ENCODE results near the gene TRDN.

TRDN gene

DNA sequence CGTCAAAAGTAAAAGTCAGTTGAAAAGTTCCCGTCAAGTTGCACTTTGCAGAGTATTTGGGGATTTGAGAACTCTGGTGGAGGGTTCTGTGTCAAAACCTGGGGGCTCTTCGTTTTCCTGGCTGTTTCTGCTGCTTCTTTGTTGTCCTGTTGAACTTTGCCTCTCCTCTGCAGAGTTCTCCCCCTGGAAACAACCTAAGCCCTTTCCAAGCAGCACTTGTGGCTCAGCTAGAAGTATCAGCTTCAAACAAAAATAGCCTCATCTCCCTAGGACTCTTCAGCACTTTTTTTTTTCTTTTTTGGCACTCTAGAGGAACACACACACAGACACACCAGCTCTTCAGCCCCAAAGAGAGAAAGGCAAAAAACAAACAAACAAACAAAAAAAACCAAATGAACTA is at the start of gene TRDN:
TSS of gene TRDN (minus strand) at position 169 of the 400 bp plus-strand sequence. CDS start 175 bp downstream, outside the sequence.
- DNase-seq, result no peak

- DNase-seq, result no peak
Observed at GRCh38 chr6:123681957-123682462, 45.3 kb upstream of the TRDN start.

GRCh38 chr6:123677897-123678296 is 41.1 kb upstream of the TRDN start:
- no peak for DNase-seq

DNA sequence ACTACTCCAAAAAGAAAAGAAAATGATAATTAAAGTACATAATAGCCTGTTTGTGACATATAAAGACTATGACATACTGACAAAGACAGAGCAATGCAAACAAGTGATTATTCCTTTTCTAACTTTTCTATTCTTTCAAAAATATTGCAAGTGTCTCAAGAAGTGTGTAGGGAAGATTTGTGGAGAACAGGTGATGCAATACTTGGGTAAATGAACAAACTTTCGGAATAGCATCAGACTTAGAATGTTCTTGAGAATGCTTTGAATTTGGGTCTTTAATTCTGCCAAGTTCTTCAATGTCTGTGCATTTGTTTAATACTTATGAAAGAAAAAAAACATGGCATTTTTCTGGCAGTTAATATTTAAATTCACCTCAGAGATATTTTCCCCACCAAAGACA is 40.0 kb upstream of the TRDN start:
- DNase-seq, result no peak

DNA sequence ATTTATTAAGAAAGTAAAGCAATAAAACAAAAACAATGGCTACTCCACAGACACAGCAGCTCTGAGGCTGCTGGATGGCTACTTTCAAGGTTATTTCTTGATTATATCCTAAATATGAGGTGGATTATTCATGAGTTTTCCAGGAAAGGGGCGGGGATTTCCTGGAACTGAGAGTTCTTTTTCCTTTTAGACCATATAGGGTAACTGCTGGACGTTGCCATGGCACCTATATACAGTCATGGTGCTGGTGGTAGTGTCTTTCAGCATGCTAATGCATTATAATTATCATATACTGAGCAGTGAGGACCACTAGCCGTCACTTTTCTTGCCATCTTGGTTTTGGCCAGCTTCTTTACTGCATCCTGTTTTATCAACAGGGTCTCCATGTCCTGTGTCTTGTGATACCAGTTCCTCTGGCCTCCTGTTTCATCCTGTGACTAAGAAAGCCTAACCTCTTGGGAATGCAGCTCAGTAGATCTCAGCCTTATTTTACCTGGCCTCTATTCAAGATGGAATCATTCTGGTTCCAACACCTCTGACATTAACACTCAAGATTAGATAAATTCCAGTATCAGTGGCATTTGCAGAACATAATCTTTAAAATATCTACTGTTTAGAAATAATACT is 32.3 kb upstream of the TRDN start:
- DNase-seq, result peak; percentile 8

DNA sequence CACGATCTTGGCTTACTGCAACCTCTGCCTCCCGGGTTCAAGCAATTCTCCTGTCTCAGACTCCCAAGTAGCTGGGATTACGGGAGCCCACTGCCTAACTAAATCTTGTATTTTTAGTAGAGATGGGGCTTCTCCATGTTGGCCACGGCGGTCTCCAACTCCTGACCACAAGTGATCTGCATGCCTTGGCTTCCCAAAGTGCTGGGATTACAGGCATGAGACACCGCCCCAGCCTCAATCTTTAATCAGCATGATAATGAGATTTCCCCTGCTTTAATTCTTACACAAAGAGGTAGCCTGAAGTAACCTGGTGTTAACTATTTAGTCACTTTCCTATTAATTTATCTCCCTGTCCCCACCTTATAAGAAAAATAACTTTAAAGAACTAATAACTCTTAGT is 31.3 kb upstream of the TRDN start:
- DNase-seq, result no peak

- no peak for DNase-seq
Observed at GRCh38 chr6:123663436-123663835, 26.7 kb upstream of the TRDN start.

- no peak for DNase-seq
Observed at GRCh38 chr6:123662757-123663156, 26.0 kb upstream of the TRDN start.

DNA sequence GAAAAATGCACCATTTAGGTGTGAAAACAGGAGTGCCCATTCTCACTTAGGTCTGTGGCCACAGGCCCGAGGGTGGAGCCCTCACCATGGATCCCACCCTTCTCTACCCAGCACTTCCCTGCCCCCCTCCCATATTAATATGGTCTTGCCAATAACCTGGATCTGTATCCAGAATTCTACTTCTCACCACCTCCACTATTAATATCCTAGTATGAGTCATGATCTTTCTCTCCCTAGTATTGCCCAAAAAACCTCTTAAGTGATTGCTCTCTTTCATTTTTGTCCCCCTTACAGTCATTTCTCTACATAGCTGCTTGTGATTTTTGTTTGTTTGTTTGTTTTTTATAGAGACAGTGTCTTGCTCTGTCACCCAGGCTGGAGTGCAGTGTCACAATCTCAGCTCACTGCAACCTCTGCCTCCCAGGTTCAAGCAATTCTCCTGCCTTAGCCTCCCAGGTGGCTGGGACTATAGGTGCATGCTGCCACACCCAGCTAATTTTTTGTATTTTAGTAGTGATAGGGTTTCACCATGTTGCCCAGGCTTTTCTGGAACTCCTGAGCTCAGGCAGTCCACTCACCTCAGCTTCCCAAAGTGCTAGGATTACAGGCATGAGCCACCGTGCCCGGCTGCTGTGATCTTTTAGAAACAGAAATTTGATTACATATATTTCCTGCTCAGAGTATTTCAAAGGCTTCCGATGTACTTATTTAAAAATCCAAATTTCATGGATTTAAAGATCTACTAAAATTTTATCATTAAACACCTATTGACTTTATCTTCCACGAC is 24.5 kb upstream of the TRDN start:
- no peak for DNase-seq

DNA sequence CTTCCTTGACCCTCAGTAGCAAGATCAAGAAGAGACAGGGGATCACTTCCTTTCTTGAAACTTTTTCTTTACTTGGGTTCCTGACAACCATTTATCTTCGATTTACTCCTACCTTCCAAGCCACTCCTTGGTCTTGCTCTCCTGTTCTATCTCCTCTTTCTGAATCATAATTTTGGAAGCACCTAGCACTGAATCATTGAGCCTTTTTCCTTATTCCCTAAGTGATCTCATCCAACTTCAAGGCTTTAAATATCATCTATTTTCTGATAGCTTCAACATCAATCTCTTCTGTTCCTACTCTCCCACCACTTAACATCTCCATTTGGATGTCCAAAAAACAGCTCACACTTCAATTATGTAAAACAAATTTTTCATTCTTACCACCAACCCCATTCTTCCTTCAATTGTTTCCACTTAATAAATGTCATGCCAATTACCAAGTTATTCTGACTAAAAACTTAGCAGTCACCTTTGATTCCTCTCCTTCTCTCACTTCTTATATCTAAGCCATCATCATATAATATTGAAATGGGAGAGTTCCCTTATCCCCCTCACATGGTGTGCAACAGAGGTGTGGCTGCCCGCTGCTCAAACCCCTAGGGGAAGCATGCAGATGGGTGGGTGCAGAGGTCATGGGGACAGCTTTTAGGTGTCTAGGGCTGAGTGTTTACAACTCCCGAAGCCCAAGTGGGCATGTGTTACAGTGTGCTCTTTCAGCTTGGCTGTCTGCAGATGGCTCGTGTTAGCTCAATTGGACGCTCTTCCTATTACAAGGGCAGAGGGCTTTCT is 23.4 kb upstream of the TRDN start:
- no peak for DNase-seq

DNA sequence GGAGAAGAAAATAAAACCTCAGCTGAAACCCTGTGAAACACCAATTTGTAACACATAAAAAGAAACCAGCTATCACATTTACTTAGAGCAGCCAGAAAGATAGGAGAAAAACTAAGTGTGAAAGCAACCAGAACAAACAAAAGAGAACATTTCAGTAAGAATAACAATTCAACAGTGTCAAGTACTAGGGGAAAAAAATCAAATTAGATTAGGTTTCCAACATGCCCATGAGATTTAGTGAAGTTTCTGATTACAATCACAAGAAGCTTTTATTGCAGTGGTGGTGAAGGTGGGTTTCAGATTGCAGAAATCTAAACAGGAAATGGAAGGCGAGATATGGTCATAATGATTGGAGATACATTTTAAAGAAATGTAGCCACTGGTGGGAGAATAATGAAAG is 22.1 kb upstream of the TRDN start:
- DNase-seq, result no peak

GRCh38 chr6:123655521-123656306 is 19.0 kb upstream of the TRDN start:
- DNase-seq, result peak; percentile 3

DNA sequence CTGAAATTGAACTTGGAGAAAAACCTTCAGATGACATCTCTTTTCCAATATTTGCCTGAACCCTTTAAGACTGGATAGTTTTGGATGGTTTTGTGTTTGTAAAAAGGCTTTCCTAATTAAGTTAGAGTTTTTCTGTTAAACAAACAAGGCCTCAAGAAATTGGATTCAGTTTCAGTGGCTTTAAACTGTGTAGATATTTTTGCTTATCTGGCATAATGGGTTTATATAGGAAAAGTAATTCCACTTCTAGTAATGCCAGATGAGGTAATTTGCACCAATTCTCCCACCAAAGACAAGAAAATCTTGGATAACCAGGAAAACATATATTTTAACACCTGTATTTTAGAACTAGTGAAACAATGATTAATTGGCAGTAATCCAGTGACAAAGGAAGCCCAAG is 12.0 kb upstream of the TRDN start:
- DNase-seq, result no peak

DNA sequence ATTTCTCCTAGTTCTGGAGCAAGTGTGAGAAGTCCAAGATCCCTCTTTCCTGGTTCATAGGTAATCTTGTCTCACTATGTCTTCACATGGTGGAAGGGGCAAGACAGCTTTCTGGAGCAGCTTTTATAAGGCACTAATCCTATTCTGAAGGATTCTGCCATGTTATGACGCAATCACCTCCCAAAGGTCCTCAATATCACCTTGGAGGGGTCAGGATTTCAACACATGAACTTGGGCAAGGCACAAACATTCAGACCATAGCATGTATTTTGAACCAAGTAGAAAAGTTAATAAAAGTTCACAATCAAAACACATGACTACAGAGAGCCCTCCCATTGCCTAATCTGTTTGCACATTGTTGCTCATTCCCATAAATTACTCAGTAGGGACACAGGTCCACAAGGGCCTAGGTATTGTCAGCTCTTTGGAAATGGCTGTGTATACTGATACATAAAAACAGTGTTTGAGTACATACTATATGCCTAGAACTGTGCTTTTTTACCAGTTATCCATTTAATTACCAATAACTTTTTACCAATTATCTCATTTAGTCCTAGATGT is 11.3 kb upstream of the TRDN start:
- no peak for DNase-seq

DNA sequence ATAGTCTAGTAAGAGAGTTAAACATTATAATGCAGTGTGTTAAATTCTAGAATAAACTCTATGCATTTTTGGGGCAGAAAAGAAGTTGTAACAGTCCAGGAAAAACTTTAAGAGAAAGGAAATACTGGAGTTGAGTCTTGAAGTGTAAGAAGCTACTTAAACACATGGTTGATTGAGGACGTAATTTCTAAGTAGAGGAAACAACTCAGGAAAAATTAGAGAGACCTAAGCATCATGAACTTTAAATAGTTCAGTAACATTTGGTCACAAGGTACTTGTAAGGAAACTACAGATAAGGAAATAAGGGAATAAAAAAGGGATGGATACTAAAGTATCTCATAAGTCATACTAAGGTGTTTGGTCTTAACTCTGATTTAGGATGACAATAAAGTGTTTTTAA is 4.7 kb upstream of the TRDN start:
- DNase-seq, result no peak

DNA sequence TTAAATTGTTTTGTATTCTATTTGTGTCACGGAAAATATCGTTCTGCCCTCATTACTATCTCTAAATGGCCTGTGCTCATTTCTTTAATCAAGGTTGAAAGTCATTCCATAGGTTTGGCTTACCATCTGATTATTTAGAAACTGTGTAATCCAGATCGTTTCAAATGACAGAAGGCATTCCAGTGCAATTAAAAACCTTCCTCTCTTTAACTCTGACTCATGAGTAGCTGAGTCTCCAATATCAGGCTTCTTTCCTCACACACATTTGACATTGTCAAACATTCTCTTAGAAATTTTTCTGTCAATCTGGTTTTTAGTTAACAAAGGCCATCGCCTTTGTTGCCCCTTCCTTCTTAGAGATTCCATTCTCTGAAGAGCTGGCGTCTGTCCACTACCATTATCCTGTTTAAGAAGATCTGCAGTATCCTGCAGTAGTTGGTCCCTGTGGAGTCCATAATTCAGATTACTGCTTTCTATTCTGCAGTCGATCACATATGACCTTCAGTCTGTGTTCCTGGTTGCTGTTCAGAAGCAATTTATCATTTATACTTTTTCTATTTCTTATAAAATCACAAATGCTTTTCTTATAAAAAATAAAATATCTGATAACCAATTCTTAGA is 3.9 kb upstream of the TRDN start:
- no peak for DNase-seq

DNA sequence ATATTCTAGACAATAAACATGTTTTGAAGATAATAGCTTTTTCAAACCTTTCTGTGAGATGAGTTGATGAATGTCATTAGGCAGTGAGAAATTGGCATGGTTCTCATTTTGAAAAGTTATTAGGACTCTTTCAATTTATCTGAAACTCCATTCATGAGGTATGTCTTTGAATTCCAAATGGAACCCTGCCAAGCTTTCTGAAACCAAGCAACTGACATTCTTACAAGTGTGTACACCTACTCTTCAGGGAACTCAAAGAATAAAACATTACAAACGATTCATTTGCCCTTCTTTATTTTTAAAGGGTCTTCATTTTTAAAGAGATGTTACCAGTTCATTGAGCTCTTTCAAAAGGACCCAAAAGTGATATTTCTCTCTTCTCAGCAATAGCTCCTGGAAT is 2.1 kb upstream of the TRDN start:
- DNase-seq, result no peak

DNA sequence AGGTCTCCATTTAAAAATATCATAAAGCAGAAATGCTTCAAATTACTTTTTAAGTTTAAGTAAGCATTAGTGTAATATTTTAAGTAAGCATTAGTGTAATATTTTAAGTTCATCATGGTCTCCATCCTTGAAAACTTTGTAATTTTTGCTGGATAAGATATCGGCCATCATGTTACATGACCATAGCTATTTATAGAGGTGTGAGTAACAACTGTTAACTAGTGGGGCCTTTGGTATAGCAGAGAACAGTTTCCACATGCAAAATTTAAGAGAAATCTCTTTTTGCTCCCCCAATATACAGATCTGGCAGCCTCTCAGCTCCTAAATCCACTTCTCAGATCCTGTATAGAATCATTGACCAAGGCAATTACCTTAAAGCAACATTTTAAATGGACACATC is 468 bp downstream of the TRDN start:
- DNase-seq, result no peak

DNA sequence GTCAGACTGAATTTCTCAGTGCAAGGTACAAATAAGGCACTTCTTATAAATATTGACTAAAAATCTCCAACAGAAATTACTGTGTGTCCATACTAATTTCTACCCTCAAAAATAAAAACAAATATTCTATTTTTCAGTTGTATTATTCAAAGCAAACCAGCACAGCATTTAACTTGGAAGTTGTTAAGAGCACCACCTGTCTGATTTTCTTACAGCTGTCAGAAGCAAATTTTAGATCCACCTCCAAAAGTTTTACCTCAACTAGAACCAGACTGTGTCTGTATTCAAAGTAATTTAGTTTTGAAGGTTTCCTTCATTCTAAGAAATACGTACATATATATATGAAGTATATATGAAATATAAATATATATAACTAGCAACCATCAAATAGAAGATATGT is 1.2 kb downstream of the TRDN start:
- no peak for DNase-seq

DNA sequence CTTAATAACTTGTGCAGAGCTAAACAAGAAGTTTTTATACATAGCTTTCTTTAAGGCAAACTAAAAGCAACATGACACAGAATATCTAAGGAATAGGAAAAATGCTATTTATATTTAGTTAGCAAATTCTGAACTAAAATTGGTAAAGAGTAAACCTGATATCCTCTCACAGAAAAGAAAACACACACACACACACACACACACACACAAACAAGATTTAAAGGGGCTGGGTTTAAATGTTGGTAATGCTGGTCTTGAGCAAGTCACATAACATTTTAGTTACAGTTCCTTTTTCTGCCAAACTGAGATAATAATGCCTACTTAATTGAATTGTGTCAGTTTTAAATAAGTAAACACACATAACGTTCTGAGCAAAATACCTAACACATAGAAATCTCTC is 1.6 kb downstream of the TRDN start:
- DNase-seq, result no peak

- DNase-seq, result no peak
Observed at GRCh38 chr6:123632641-123633040, 4.1 kb downstream of the TRDN start.
